ENCODE results near the gene EIF2A. TPM values are rescaled to one million over a fixed set of nuclear protein-coding genes. Genes with fewer than 3 reads are reported as not detected.
"Not testable (repeated sequence)": the region's sequence is repeated elsewhere in the genome, so short reads cannot be mapped to it uniquely, and the experiment has no call there.

The EIF2A gene
- total RNA-seq, 1 donor from 2014 or later: 146 TPM

DNA sequence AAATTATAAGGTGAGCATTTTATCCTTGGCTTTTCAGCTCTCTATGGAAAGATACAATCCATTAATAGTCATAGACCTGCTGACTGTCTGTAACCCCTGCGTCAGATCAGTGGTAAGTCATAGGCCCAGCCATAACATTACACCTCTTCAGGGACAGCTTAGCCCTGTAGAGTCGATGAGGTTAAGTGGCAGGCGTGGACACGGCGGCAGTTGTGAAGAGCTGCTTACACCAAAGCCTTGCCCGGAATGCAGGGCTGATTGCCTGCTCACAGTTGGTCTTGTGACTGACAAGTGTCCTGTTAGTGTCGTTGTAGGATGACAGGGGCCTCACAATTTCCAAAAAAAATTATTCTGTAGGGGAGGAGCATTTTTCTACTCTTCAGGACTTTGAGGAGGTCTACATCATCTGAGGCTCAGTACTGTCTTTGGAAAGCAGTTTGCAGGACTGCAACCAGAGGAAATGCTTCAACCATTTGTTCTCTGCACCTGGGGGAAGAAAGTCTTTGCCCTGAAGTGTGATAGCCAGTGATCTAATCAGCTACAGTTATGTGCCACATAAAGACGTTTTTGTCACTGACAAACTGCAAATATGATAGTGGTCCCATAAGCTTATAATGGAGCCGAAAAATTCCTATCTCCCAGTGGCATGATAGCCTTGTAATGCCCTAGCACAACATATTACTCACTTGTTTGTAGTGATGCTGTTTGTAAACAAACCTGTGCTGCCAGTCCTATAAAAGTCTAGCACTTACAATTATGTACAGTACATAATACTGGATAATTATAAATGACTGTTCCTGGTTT is 41.6 kb downstream of the EIF2A start:
- Histone ChIP-seq H3K9me3 (no peaks in the 10 kb centered on the region), H3K4me1 (no peaks in the 10 kb centered on the region), H3K4me3 (no peak overlapping the region), H3K27ac (no peak overlapping the region), H3K36me3 (peaks cover 0 to 27% of the 10 kb centered on the region in 2 donors), H3K27me3 (no peaks in the 10 kb centered on the region)
- DNase-seq (ENCODE audit: extremely low spot score in 2 of 2): no peak
- intact Hi-C loops (cut with DNase I): no loop called here
- TF ChIP-seq CTCF (IDR thresholded peaks at IDR 0.05) (no peak), POLR2AphosphoS5 (IDR thresholded peaks at IDR 0.05; ENCODE audit: insufficient read depth in 1 of 2, low read depth in 1 of 2) (no peak), POLR2A (IDR thresholded peaks at IDR 0.05) (no peak)

GRCh38 chr3:150589759-150590158 is 43.2 kb downstream of the EIF2A start:
- H3K9me3 ChIP-seq: no peaks in the 10 kb centered on the region
- intact Hi-C loops (cut with DNase I): no loop called here
- TF ChIP-seq CTCF (IDR thresholded peaks at IDR 0.05) (no peak), POLR2AphosphoS5 (IDR thresholded peaks at IDR 0.05; ENCODE audit: insufficient read depth in 1 of 2, low read depth in 1 of 2) (no peak), POLR2A (IDR thresholded peaks at IDR 0.05) (no peak)
- H3K27me3 ChIP-seq: no peaks in the 10 kb centered on the region
- H3K4me3 ChIP-seq: no peak overlapping the region
- no peak for DNase-seq (ENCODE audit: extremely low spot score in 2 of 2)
- no peaks in the 10 kb centered on the region for H3K4me1 ChIP-seq
- peaks cover 0 to 12% of the 10 kb centered on the region in 2 donors for H3K36me3 ChIP-seq
- H3K27ac ChIP-seq: no peak overlapping the region

DNA sequence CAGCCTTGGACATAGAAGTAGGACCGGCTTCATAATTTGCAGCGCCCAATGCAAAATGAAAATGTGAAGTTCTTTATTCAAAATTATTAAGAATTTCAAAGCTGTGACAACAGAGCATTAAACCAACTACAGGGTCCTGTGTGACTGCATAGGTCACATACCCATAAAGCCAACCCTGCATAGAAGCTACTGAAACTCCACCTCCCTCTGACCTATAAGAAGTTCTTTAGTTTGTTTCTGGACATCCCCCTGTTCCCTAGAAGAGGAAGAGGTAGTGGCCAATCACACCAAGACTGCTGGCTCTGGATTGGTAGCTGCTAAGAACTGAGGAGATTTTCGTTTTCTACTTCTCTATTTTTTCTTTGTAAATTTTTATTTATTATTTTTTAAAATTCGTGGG is 47.6 kb downstream of the EIF2A start:
- TF ChIP-seq CTCF (IDR thresholded peaks at IDR 0.05) (no peak), POLR2A (IDR thresholded peaks at IDR 0.05) (no peak), POLR2AphosphoS5 (IDR thresholded peaks at IDR 0.05; ENCODE audit: insufficient read depth in 1 of 2, low read depth in 1 of 2) (no peak)

DNA sequence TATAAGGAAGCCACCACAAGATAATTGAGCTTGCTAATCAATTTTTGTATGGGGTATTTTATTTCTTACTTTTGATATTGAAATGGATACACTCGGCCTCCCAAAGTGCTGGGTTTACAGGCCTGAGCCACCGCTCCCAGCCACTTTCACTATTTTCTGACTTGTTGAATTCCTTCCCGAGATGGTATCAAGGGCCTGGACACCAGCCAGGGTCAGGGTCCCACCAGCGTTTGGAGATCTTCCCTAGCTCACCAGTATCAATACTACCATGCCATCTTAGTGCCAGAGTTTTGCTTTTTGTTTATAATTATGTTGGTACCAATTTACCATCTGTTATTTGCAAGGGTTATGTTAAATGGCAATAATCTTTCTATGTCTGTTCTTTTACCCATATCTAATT is 51.1 kb downstream of the EIF2A start:
- TF ChIP-seq POLR2A (IDR thresholded peaks at IDR 0.05) (no peak), POLR2AphosphoS5 (IDR thresholded peaks at IDR 0.05; ENCODE audit: insufficient read depth in 1 of 2, low read depth in 1 of 2) (no peak), CTCF (IDR thresholded peaks at IDR 0.05) (no peak)
- H3K4me3 ChIP-seq: no peak overlapping the region
- intact Hi-C loops (cut with DNase I): no loop called here
- no peak overlapping the region for H3K27ac ChIP-seq
- H3K36me3 ChIP-seq: no peaks in the 10 kb centered on the region
- H3K4me1 ChIP-seq: peaks cover 9% of the 10 kb centered on the region
- DNase-seq (ENCODE audit: extremely low spot score in 2 of 2): no peak
- no peaks in the 10 kb centered on the region for H3K27me3 ChIP-seq
- H3K9me3 ChIP-seq: no peaks in the 10 kb centered on the region

More for the DNA sequence above, 47.6 kb downstream of the EIF2A start:
- DNase-seq (ENCODE audit: extremely low spot score in 2 of 2): no peak
- Histone ChIP-seq H3K27ac (no peak overlapping the region), H3K4me1 (no peaks in the 10 kb centered on the region), H3K27me3 (no peaks in the 10 kb centered on the region), H3K36me3 (no peaks in the 10 kb centered on the region), H3K4me3 (no peak overlapping the region), H3K9me3 (no peaks in the 10 kb centered on the region)
- intact Hi-C loops (cut with DNase I): no loop called here

GRCh38 chr3:150599611-150600297 is 53.2 kb downstream of the EIF2A start:
- TF ChIP-seq POLR2AphosphoS5 (IDR thresholded peaks at IDR 0.05; ENCODE audit: insufficient read depth in 1 of 2, low read depth in 1 of 2) (no peak), POLR2A (IDR thresholded peaks at IDR 0.05) (no peak), CTCF (IDR thresholded peaks at IDR 0.05) (no peak)
- Histone ChIP-seq H3K4me3 (no peak overlapping the region), H3K9me3 (no peaks in the 10 kb centered on the region), H3K27me3 (no peaks in the 10 kb centered on the region), H3K4me1 (peaks cover 14% of the 10 kb centered on the region), H3K36me3 (no peaks in the 10 kb centered on the region), H3K27ac (no peak overlapping the region)
- no peak for DNase-seq (ENCODE audit: extremely low spot score in 2 of 2)
- intact Hi-C loops (cut with DNase I): loop anchor here (5.0 to 10.0 kb wide), 2 partner anchors 45 to 163 kb away; partner anchors contain the start of gene SIAH2

DNA sequence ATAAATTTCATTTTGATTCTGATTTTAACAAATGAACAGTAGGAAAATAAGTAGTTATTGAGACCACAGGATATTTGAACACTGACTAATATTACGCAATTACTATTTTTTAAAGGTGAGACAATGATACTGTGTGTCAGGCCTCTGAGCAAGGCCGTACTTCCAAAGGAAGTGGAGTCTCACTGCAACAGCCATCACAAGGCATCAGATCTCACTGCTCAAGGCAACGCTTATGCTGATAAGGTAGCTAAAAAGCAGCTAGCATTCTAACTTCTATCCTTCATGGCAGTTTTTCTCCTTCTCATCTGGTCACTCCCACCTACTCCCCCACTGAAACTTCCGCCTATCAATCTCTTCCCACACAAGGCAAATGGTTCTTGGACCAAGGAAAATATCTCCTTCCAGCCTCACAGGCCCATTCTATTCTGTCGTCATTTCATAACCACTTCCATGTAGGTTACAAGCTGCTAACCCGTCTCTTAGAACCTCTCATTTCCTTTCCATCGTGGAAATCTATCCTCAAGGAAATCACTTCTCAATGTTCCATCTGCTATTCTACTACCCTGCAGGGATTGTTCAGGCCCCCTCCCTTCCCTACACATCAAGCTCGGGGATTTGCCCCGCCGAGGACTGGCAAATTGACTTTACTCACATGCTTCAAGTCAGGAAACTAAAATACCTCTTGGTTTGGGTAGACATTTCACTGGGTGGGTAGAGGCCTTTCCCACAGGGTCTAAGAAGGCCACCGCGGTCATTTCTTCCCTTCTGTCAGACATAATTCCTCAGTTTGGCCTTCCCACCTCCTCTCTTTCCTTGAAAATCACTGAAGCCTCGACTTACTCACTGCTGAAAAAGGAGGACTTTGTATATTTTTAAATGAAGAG is 54.3 kb downstream of the EIF2A start:
- DNase-seq (ENCODE audit: extremely low spot score in 2 of 2); H3K27ac ChIP-seq; H3K4me3 ChIP-seq; H3K36me3 ChIP-seq; H3K27me3 ChIP-seq; H3K9me3 ChIP-seq: not testable (repeated sequence)
- H3K4me1 ChIP-seq: peaks cover 26% of the 10 kb centered on the region
- intact Hi-C loops (cut with DNase I): loop anchor here (5.0 to 10.0 kb wide), 2 partner anchors 46 to 161 kb away; partner anchors contain the start of gene SIAH2

Data from vagina (tissue), 2 donors.